Measurements from ENCODE around the gene SRSF6.

The SRSF6 gene
- long read RNA-seq, full-length matches to known transcripts, result 59 of 77 reads
- long read RNA-seq, partial matches to known transcripts, result 13 of 77 reads
- long read RNA-seq, other reads (novel, unspliced or antisense), result 5 of 77 reads

- Histone ChIP-seq H3K4me3 (replicated peaks; ENCODE audit: insufficient read depth, low read length) (peak within 1 kb of the TSS; percentile 71), H3K27me3 (ENCODE audit: insufficient read depth, poor library complexity, severe bottlenecking) (no peaks in the 10 kb centered on the region), H3K27ac (replicated peaks) (peak within 1 kb of the TSS; percentile 99)
- TF ChIP-seq POLR2AphosphoS5 (IDR thresholded peaks at IDR 0.05; ENCODE audit: low read depth), result peak; percentile 96; the same call in 1 of the 2 replicates
- TF ChIP-seq CTCF (IDR thresholded peaks at IDR 0.05; ENCODE audit: insufficient read depth, low read length), result no peak
- TF ChIP-seq REST (IDR thresholded peaks at IDR 0.05; ENCODE audit: insufficient replicate concordance, low read depth), result peak; percentile 76
- peak; percentile 91 for DNase-seq (ENCODE audit: low read depth in 1 of 2, low spot score in 1 of 2)
These were observed at the start of gene SRSF6 for GRCh38 chr20:43457640-43458421. Gene SRSF6, plus strand, starts transcription at chr20:43457896. Its CDS starts 138 bp downstream, at chr20:43458034.

- no peak overlapping the region for H3K4me3 ChIP-seq (replicated peaks; ENCODE audit: insufficient read depth, low read length)
- no peak for TF ChIP-seq GABPA (IDR thresholded peaks at IDR 0.05; ENCODE audit: low read depth)
- TF ChIP-seq CTCF (IDR thresholded peaks at IDR 0.05; ENCODE audit: insufficient read depth, low read length), result peak; percentile 45
- DNase-seq (ENCODE audit: low read depth in 1 of 2, low spot score in 1 of 2), result peak in 1 of 2 experiments; percentile 20
These were observed 48.7 kb upstream of the SRSF6 start for GRCh38 chr20:43408848-43409576.

GRCh38 chr20:43409577-43409913 is 48.2 kb upstream of the SRSF6 start:
- Histone ChIP-seq H3K4me3 (replicated peaks; ENCODE audit: insufficient read depth, low read length) (no peak overlapping the region), H3K27me3 (ENCODE audit: insufficient read depth, poor library complexity, severe bottlenecking) (no peaks in the 10 kb centered on the region), H3K27ac (replicated peaks) (no peak overlapping the region)
- no peak for DNase-seq (ENCODE audit: low read depth in 1 of 2, low spot score in 1 of 2)
- TF ChIP-seq SPI1 (IDR thresholded peaks at IDR 0.05; ENCODE audit: borderline replicate concordance, low read depth), result no peak

More at GRCh38 chr20:43408848-43409576, 48.7 kb upstream of the SRSF6 start:
- Histone ChIP-seq H3K27me3 (ENCODE audit: insufficient read depth, poor library complexity, severe bottlenecking) (no peaks in the 10 kb centered on the region), H3K27ac (replicated peaks) (no peak overlapping the region)

- no peak for DNase-seq (ENCODE audit: low read depth in 1 of 2, low spot score in 1 of 2)
- H3K27ac ChIP-seq (replicated peaks), result no peak overlapping the region
- no peak for TF ChIP-seq POLR2AphosphoS5 (IDR thresholded peaks at IDR 0.05; ENCODE audit: low read depth)
- TF ChIP-seq GABPA (IDR thresholded peaks at IDR 0.05; ENCODE audit: low read depth), result no peak
- TF ChIP-seq SPI1 (IDR thresholded peaks at IDR 0.05; ENCODE audit: borderline replicate concordance, low read depth), result no peak
- no peak for TF ChIP-seq CTCF (IDR thresholded peaks at IDR 0.05; ENCODE audit: insufficient read depth, low read length)
- TF ChIP-seq REST (IDR thresholded peaks at IDR 0.05; ENCODE audit: insufficient replicate concordance, low read depth), result no peak
- H3K4me3 ChIP-seq (replicated peaks; ENCODE audit: insufficient read depth, low read length), result no peak overlapping the region
- H3K27me3 ChIP-seq (ENCODE audit: insufficient read depth, poor library complexity, severe bottlenecking), result no peaks in the 10 kb centered on the region
These were observed 41.9 kb upstream of the SRSF6 start for GRCh38 chr20:43415661-43416430.
